Caco-2 (cell line): Measurements from ENCODE around the gene BCL7A. TPM values are rescaled to one million over a fixed set of nuclear protein-coding genes. Genes with fewer than 3 reads are reported as not detected.

ENCODE experiments used
- Bru-seq: library from RNA; stranded (reverse); fragments of 400-500 nt; gene quantifications from one replicate; lab custom pipeline; 2021; lab: Mats Ljungman, UMichigan
- BruChase-seq, 2 experiments: library from RNA; stranded (reverse); fragments of 400-500 nt; gene quantifications; one replicate each; lab custom pipeline; 2021; lab: Mats Ljungman, UMichigan
- BruUV-seq: library from RNA; stranded (reverse); fragments of 400-500 nt; replicated peaks from 2 replicates; lab custom pipeline; 2021; lab: Mats Ljungman, UMichigan
- CTCF ChIA-PET: fragments of 300-600 bp; sonication (Branson Sonifier 250); formaldehyde crosslinking; loops from one replicate; lab custom pipeline; 2022; ENCODE audit warnings: antibody characterized with exemption; lab: Charles Lee
- POLR2A ChIA-PET: fragments of 300-600 bp; sonication (Branson Sonifier 250); formaldehyde crosslinking; loops from one replicate; lab custom pipeline; 2022; ENCODE audit warnings: antibody characterized with exemption; lab: Charles Lee
- DNase-seq, 2 experiments: peaks; one replicate each; pipeline versions ENCODE4 v3.0.0 to v3.0.0-alpha.2; 2020 to 2022
- H3K27me3 ChIP-seq: replicated peaks from 2 replicates; pipeline ENCODE4 v1.6.0; 2011; ENCODE audit warnings: low read length; ENCODE audit not compliant: control insufficient read depth, insufficient read depth
- H3K36me3 ChIP-seq: 2 replicates; pipeline ENCODE4 v1.5.1; 2011; ENCODE audit warnings: low read length; ENCODE audit not compliant: control insufficient read depth, insufficient read depth
- H3K4me1 ChIP-seq: fragments of 250-450 bp; sonication (Bioruptor Pico); 2 replicates; pipeline ENCODE4 v1.5.1; 2020; ENCODE audit warnings: mild to moderate bottlenecking
- H3K4me3 ChIP-seq: 2 replicates; pipeline ENCODE4 v1.5.1; 2011; ENCODE audit warnings: low read depth, mild to moderate bottlenecking, control low read depth, low read length
- H3K9me3 ChIP-seq: fragments of 250-450 bp; sonication (Bioruptor Pico); 2 replicates; pipeline ENCODE4 v1.5.1; 2020; ENCODE audit warnings: mild to moderate bottlenecking, moderate library complexity
- H3K27ac Mint-ChIP-seq: one replicate; pipeline ENCODE4 v1.8.0; 2022; ENCODE audit warnings: mixed read lengths; ENCODE audit not compliant: unreplicated experiment
- H3K27me3 Mint-ChIP-seq: one replicate; pipeline ENCODE4 v1.8.0; 2022; ENCODE audit warnings: mixed read lengths; ENCODE audit not compliant: insufficient read depth, unreplicated experiment
- H3K36me3 Mint-ChIP-seq: one replicate; pipeline ENCODE4 v1.8.0; 2022; ENCODE audit warnings: mild to moderate bottlenecking, mixed read lengths; ENCODE audit not compliant: insufficient read depth, unreplicated experiment
- H3K4me1 Mint-ChIP-seq: one replicate; pipeline ENCODE4 v1.8.0; 2022; ENCODE audit warnings: low read depth, mixed read lengths; ENCODE audit not compliant: unreplicated experiment
- H3K4me3 Mint-ChIP-seq: one replicate; pipeline ENCODE4 v1.8.0; 2022; ENCODE audit warnings: mild to moderate bottlenecking, moderate library complexity, mixed read lengths; ENCODE audit not compliant: unreplicated experiment
- H3K9me3 Mint-ChIP-seq: one replicate; pipeline ENCODE4 v1.8.0; 2022; ENCODE audit warnings: mixed read lengths; ENCODE audit not compliant: unreplicated experiment
- intact Hi-C: fragments of 100-400 bp; cut with micrococcal nuclease; formaldehyde crosslinking; loops from one replicate; pipeline ENCODE4 v1.10.0; 2022; ENCODE audit not compliant: unreplicated experiment
- long read RNA-seq: library from polyadenylated mRNA; stranded (forward); transcript quantifications from one replicate; pipeline ENCODE4 v2.0.0, GENCODE V29; 2022
- total RNA-seq: library from RNA; stranded (reverse); gene quantifications from 2 replicates; pipeline ENCODE4 v1.2.3, GENCODE V29; 2022
- TF ChIP-seq, protein P1 (sequence below), 2 experiments: fragments of 200-600 bp in 1 of 2; IDR thresholded peaks; 1 replicate in 1 of 2; 2 replicates in 1 of 2; pipeline versions ENCODE4 v1.5.1 to v1.8.0; 2011 to 2022; ENCODE audit warnings: antibody characterized with exemption in 1 of 2, control low read depth in 1 of 2, inconsistent platforms in 1 of 2, low read depth in 1 of 2, low read length in 1 of 2, mild to moderate bottlenecking in 1 of 2, moderate library complexity in 1 of 2; ENCODE audit not compliant: insufficient read depth in 1 of 2, severe bottlenecking in 1 of 2, unreplicated experiment in 1 of 2

BCL7A gene
- total RNA-seq: 13.0 and 15.5 TPM in 2 replicates
- percentile 60 among the genes with signal in this experiment for Bru-seq, nascent RNA
- BruChase-seq, experiment 1, labeled RNA remaining after a 2-hour chase: percentile 61 among the genes with signal in this experiment
- percentile 55 among the genes with signal in this experiment for BruChase-seq, experiment 2, labeled RNA remaining after a 6-hour chase
- long read RNA-seq, full-length matches to known transcripts: 5 of 15 reads
- long read RNA-seq, partial matches to known transcripts: 0 of 15 reads
- long read RNA-seq, other reads (novel, unspliced or antisense): 10 of 15 reads

DNA sequence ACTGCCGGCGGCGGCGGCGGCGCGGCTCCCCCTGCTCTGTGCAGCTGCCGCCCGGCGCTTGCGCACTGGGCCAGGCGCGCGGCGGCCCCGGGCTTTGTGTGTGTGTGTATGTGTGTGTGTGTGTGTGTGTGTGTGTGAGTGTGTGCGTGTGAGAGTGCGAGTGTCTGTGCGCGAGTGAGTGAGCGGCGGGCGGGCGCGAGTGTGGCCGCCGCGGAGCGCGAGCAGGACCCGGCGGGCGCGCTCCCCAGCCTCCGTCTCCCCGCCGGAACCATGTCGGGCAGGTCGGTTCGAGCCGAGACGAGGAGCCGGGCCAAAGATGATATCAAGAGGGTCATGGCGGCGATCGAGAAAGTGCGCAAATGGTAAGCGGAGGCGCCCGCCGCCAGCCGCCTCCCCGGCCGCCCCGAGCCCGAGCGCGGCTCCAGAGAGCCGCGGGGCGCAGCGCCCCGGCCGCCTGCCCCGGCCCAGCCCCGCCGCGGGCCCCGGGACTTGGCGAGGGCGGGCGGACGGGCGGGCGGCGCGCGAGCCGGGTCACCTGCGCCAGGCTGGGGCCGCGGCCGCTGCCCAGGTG is at the start of gene BCL7A:
Gene BCL7A (plus strand): TSS at position 63 of the 571 bp plus-strand sequence. CDS start 208 bp downstream, at position 271.
- Mint-ChIP-seq H3K9me3 (peaks cover 15% of the 10 kb centered on the region), H3K4me3 (peak within 1 kb of the TSS; percentile 86), H3K4me1 (no peaks in the 10 kb centered on the region), H3K27ac (peak within 1 kb of the TSS; percentile 72), H3K36me3 (no peaks in the 10 kb centered on the region), H3K27me3 (no peaks in the 10 kb centered on the region)
- Histone ChIP-seq H3K9me3 (peaks cover 13% of the 10 kb centered on the region; the same call in 1 of the 2 replicates), H3K4me1 (peaks cover 10% of the 10 kb centered on the region), H3K36me3 (no peaks in the 10 kb centered on the region), H3K27me3 (no peaks in the 10 kb centered on the region), H3K4me3 (peak within 1 kb of the TSS; percentile 65)
- peak; percentile 63 to 72 for DNase-seq
- POLR2A ChIA-PET: no interaction called here
- CTCF ChIA-PET: no interaction called here
- BruUV-seq: no TSS peak
- TF ChIP-seq, protein P1, sequence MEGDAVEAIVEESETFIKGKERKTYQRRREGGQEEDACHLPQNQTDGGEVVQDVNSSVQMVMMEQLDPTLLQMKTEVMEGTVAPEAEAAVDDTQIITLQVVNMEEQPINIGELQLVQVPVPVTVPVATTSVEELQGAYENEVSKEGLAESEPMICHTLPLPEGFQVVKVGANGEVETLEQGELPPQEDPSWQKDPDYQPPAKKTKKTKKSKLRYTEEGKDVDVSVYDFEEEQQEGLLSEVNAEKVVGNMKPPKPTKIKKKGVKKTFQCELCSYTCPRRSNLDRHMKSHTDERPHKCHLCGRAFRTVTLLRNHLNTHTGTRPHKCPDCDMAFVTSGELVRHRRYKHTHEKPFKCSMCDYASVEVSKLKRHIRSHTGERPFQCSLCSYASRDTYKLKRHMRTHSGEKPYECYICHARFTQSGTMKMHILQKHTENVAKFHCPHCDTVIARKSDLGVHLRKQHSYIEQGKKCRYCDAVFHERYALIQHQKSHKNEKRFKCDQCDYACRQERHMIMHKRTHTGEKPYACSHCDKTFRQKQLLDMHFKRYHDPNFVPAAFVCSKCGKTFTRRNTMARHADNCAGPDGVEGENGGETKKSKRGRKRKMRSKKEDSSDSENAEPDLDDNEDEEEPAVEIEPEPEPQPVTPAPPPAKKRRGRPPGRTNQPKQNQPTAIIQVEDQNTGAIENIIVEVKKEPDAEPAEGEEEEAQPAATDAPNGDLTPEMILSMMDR (IDR thresholded peaks at IDR 0.05; ENCODE audit: insufficient read depth in 1 of 2, low read depth in 1 of 2, low read length in 1 of 2, severe bottlenecking in 1 of 2, unreplicated experiment in 1 of 2): no peak
- intact Hi-C loops: loop anchor here (2.0 kb wide), 1 partner anchor 19 kb away; no protein-coding TSS in a partner anchor

DNA sequence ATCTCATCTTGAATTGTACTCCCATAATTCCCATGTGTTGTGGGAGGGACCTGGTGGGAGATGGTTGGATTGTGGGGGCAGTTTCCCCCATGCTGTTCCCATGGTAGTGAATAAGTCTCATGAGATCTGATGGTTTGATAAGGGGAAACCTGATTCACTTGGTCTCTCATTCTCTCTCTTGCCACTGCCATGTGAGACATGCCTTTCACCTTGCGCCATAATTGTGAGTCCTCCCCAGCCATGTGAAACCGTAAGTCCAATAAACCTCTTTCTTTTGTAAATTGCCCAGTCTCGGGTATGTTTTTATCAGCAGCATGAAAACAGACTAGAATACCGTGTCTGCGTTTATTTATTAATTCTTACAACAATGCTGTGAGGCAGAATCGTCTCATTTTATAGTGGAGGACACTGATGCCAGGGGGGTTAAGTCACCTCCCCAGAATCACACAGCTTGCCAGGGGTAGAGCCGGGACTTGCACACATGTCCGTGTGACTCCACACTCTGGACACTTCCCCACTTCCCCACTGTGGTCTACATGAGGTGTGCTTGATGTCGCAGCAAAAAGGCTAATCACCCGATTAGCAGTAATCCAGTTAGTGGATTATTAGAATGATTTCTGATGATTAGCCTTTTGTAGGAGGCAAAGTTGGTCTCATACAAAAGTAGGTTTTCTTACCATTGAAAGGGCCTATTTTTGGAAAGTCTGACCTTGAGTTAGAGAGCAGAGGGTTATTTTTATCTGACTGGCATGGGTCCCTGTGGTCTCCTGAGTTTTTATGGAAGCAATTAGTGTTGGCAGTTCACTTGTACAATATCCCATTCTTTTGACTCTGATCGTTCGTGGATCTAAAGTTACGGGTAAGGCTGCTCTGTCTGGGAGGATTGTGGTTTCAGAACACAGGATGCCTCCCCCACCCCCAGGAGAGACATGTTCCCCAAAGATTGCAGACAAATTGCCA is 47.4 kb upstream of the BCL7A start:
- H3K4me1 ChIP-seq: no peaks in the 10 kb centered on the region
- ChIA-PET POLR2A (no interaction called here), CTCF (no interaction called here)
- BruUV-seq: no TSS peak
- H3K4me3 Mint-ChIP-seq: no peak overlapping the region
- no peaks in the 10 kb centered on the region for H3K9me3 Mint-ChIP-seq
- no peak for DNase-seq
- H3K27me3 ChIP-seq: no peaks in the 10 kb centered on the region
- no peaks in the 10 kb centered on the region for H3K36me3 ChIP-seq
- TF ChIP-seq, protein P1 (IDR thresholded peaks at IDR 0.05; ENCODE audit: insufficient read depth in 1 of 2, low read depth in 1 of 2, low read length in 1 of 2, severe bottlenecking in 1 of 2, unreplicated experiment in 1 of 2): no peak
- H3K27ac Mint-ChIP-seq: no peak overlapping the region
- H3K4me3 ChIP-seq: no peak overlapping the region
- H3K27me3 Mint-ChIP-seq: no peaks in the 10 kb centered on the region
- H3K4me1 Mint-ChIP-seq: no peaks in the 10 kb centered on the region
- H3K9me3 ChIP-seq: peaks cover 6% of the 10 kb centered on the region; the same call in 1 of the 2 replicates
- peaks cover 4% of the 10 kb centered on the region for H3K36me3 Mint-ChIP-seq
- intact Hi-C loops: no loop called here

DNA sequence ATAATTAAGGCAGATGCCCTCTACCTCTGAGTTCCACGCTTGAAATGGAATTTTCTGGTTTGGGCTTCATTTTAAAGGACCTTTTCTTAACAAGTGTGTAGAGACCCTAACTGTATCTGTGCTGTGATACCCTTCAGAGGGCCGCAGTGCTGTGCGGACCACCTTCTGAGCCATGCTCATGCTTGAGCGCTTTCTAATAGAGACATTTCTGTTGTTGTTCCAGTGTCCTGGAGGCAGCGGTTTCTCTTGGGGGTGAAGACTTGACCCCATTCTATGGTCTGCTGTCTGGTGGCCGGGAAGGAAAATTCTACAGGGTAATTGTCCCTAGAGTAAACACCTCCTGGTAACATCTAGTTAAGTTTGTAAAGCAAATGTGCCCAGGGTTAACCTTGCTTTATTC is 46.7 kb upstream of the BCL7A start:
- no peak overlapping the region for H3K4me3 Mint-ChIP-seq
- intact Hi-C loops: no loop called here
- Histone ChIP-seq H3K4me3 (no peak overlapping the region), H3K36me3 (no peaks in the 10 kb centered on the region), H3K27me3 (no peaks in the 10 kb centered on the region), H3K9me3 (peaks cover 6% of the 10 kb centered on the region; the same call in 1 of the 2 replicates), H3K4me1 (no peaks in the 10 kb centered on the region)
- no peak overlapping the region for H3K27ac Mint-ChIP-seq
- no peaks in the 10 kb centered on the region for H3K4me1 Mint-ChIP-seq
- TF ChIP-seq, protein P1 (IDR thresholded peaks at IDR 0.05; ENCODE audit: insufficient read depth in 1 of 2, low read depth in 1 of 2, low read length in 1 of 2, severe bottlenecking in 1 of 2, unreplicated experiment in 1 of 2): no peak
- H3K36me3 Mint-ChIP-seq: peaks cover 4% of the 10 kb centered on the region
- DNase-seq: no peak
- H3K9me3 Mint-ChIP-seq: no peaks in the 10 kb centered on the region
- BruUV-seq: no TSS peak
- CTCF ChIA-PET: no interaction called here
- no peaks in the 10 kb centered on the region for H3K27me3 Mint-ChIP-seq
- POLR2A ChIA-PET: no interaction called here
